ENCODE data around the gene SERPINA1.

DNA sequence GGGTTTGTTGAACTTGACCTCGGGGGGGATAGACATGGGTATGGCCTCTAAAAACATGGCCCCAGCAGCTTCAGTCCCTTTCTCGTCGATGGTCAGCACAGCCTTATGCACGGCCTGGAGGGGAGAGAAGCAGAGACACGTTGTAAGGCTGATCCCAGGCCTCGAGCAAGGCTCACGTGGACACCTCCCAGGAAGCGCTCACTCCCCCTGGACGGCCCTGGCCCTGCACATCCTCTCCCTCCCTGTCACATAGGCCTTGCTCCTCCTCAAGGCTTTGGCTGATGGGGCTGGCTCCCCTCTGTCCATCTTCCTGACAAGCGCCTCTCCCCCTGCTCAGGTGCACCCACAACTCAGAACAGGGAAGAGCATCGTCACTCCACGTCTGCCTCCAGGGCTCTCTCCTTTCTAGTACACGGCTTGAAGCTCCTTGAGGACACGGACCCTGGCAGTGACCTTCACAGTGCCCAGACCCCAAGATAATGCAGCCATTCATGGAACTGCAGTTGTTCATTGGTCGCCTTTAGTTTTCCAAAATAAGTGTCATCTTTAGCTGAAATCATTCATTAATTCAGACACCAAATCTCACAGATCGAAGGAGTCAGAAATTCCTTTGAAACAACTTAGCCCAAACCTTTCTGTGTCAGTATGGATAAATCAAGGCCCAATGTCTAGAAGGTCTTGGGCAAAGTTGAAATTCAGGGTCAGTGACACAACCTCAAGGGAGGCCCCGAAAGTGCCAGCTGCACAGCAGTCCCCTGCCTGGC is 9.7 kb downstream of the SERPINA1 start:
- TF ChIP-seq, protein P1, sequence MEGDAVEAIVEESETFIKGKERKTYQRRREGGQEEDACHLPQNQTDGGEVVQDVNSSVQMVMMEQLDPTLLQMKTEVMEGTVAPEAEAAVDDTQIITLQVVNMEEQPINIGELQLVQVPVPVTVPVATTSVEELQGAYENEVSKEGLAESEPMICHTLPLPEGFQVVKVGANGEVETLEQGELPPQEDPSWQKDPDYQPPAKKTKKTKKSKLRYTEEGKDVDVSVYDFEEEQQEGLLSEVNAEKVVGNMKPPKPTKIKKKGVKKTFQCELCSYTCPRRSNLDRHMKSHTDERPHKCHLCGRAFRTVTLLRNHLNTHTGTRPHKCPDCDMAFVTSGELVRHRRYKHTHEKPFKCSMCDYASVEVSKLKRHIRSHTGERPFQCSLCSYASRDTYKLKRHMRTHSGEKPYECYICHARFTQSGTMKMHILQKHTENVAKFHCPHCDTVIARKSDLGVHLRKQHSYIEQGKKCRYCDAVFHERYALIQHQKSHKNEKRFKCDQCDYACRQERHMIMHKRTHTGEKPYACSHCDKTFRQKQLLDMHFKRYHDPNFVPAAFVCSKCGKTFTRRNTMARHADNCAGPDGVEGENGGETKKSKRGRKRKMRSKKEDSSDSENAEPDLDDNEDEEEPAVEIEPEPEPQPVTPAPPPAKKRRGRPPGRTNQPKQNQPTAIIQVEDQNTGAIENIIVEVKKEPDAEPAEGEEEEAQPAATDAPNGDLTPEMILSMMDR (conservative IDR thresholded peaks at IDR 0.05 in 1 of 2, IDR thresholded peaks at IDR 0.05 in 1 of 2; ENCODE audit: extremely low read depth in 1 of 2, insufficient read depth in 1 of 2, low read depth in 1 of 2, low read length in 2 of 2): no peak
- no peak for TF ChIP-seq EZH2 (IDR thresholded peaks at IDR 0.05; ENCODE audit: borderline replicate concordance, low read length)
